ENCODE results near the gene PLA1A.

PLA1A gene

GRCh38 chr3:119613201-119613600, 15.5 kb downstream of the PLA1A start:
- no peak for DNase-seq

- no peak for DNase-seq
Observed at GRCh38 chr3:119613872-119614271, 16.2 kb downstream of the PLA1A start.

- no peak for DNase-seq
Observed at GRCh38 chr3:119616056-119616455, 18.4 kb downstream of the PLA1A start.

- DNase-seq: no peak
Observed at GRCh38 chr3:119619094-119619493, 21.4 kb downstream of the PLA1A start.

GRCh38 chr3:119620899-119621298, 23.2 kb downstream of the PLA1A start:
- no peak for DNase-seq

GRCh38 chr3:119624002-119624720, 26.5 kb downstream of the PLA1A start:
- DNase-seq: no peak

- no peak for DNase-seq
Observed at GRCh38 chr3:119625451-119626153, 27.9 kb downstream of the PLA1A start.

- no peak for DNase-seq
Observed at GRCh38 chr3:119626196-119626595, 28.5 kb downstream of the PLA1A start.

- no peak for DNase-seq
Observed at GRCh38 chr3:119627461-119627860, 29.8 kb downstream of the PLA1A start.

GRCh38 chr3:119628390-119628789, 30.7 kb downstream of the PLA1A start:
- no peak for DNase-seq

- DNase-seq: no peak
Observed at GRCh38 chr3:119628816-119629445, 31.2 kb downstream of the PLA1A start.

- DNase-seq: no peak
Observed at GRCh38 chr3:119630128-119630879, 32.6 kb downstream of the PLA1A start.

- no peak for DNase-seq
Observed at GRCh38 chr3:119630880-119631329, 33.2 kb downstream of the PLA1A start.

GRCh38 chr3:119631516-119631915, 33.8 kb downstream of the PLA1A start:
- no peak for DNase-seq

GRCh38 chr3:119632216-119632615, 34.5 kb downstream of the PLA1A start:
- DNase-seq: no peak

- no peak for DNase-seq
Observed at GRCh38 chr3:119632829-119633228, 35.1 kb downstream of the PLA1A start.

- DNase-seq: no peak
Observed at GRCh38 chr3:119635719-119636118, 38.0 kb downstream of the PLA1A start.

GRCh38 chr3:119636249-119636648, 38.6 kb downstream of the PLA1A start:
- no peak for DNase-seq

- DNase-seq: no peak
Observed at GRCh38 chr3:119636891-119637611, 39.4 kb downstream of the PLA1A start.

- DNase-seq: no peak
Observed at GRCh38 chr3:119637679-119638477, 40.2 kb downstream of the PLA1A start.

GRCh38 chr3:119639494-119640350, 42.0 kb downstream of the PLA1A start:
- DNase-seq: no peak

All from T1000 (cell line).